Dedifferentiated amniotic fluid mesenchymal stem cell (primary cell): ENCODE measurements around the gene OBP2B.
"Not testable (repeated sequence)": the region's sequence is repeated elsewhere in the genome, so short reads cannot be mapped to it uniquely, and the experiment has no call there.

ENCODE experiments used
- DNase-seq: peaks from one replicate; pipeline ENCODE4 v3.0.0-alpha.2; 2016; ENCODE audit errors: extremely low spot score

The OBP2B gene

DNA sequence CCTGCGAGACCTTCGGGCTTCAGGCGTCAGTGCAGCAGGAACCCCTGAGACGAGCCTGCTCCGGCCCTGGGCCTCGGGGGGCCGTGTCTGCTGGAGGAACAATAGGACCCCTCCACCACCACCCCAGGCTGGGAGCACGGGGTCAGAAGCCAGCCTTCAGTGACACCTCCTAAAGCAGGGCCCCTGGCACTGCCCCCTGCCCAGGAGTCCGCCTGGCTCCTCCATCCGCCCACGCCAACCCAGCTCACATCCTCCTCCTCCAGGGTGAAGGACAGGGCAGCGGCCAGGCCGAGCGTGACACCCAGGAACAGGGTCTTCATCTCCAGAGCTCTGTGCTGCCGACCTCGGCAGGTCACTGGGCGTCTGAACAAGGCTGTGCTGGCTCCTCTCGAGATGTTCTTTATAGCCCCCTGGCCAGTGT, at the start of gene OBP2B:
TSS of gene OBP2B (minus strand) at position 371 of the 421 bp plus-strand sequence. CDS start at position 320, 51 bp downstream.
- DNase-seq: not testable (repeated sequence)

DNA sequence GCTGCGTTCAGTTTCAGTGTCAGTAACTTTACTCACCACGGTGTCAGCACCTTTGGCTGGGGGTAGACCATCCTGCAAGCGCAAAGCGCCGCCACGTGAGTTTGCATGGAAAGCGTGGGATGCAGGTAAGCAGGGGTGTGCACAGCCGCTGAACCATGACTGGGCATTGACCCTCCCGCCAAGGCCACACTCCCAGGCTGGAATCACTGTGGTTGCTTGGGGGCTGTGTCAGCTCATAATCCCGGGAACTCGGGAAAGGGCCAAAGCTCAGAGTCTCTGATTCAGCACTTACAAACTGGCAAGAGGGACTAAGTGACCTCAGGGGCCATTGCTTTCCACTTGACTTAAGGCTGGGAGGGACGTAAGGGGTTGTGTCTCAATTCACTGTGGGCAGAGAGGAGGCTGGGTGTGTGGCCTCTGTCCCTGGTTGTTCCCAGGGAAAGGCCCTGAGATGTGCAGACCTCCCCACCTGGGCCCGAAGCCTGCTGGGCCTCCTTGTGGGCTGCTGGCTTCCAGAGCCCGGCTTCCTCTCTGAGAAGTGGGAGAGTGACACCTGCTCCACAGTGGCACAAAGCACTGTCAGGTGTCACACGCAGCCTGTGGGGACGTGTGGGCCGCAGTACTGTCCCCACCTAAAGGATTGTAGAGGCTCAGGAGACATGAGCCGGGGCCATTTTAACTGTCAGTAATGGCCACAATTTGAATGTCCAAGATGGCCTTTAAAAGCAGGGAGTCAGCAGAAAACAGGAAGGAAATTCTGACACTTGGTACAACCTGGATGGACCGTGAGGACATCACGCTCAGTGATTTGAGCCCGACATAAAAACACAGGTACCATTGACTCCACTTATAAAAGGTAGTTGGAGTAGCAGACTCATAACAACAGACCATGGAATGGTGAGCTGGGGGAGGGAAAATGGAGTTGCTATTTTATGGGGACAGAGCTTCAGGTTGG, 49.3 kb upstream of the OBP2B start:
- DNase-seq: no peak

GRCh38 chr9:133257465-133257956, 48.5 kb upstream of the OBP2B start:
- no peak for DNase-seq

DNA sequence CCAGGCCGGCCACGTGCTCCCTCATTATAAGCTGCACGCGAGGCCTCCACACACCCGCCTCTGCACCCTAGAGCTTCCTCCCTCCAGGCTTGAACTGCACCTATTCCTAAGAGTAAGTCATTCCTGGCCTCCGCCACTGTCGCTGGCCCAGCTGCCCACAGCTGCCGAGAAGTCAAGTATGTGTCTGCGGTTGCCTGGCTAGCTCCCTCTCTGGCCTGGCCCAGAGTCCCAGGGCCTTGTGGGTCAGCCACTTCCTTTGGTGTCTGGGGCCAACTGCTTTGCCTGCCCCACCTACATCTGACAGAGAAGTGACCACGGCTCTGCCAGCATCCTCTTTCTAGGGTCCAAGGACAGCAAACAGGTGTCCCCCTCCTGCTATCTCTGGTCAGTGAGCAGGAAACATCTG, 47.6 kb upstream of the OBP2B start:
- no peak for DNase-seq

DNA sequence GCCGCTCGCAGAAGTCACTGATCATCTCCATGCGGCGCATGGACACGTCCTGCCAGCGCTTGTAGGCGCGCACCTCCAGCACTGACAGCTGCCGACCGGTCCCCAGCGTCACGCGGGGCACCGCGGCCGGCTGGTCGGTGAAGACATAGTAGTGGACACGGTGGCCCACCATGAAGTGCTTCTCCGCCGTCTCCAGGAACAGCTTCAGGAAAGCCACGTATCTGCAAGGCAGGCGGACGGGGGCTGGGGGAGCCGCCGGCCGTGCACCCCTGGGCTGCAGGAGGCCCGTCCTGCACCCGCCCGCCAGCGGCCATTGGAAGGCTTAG, 47.0 kb upstream of the OBP2B start:
- no peak for DNase-seq

DNA sequence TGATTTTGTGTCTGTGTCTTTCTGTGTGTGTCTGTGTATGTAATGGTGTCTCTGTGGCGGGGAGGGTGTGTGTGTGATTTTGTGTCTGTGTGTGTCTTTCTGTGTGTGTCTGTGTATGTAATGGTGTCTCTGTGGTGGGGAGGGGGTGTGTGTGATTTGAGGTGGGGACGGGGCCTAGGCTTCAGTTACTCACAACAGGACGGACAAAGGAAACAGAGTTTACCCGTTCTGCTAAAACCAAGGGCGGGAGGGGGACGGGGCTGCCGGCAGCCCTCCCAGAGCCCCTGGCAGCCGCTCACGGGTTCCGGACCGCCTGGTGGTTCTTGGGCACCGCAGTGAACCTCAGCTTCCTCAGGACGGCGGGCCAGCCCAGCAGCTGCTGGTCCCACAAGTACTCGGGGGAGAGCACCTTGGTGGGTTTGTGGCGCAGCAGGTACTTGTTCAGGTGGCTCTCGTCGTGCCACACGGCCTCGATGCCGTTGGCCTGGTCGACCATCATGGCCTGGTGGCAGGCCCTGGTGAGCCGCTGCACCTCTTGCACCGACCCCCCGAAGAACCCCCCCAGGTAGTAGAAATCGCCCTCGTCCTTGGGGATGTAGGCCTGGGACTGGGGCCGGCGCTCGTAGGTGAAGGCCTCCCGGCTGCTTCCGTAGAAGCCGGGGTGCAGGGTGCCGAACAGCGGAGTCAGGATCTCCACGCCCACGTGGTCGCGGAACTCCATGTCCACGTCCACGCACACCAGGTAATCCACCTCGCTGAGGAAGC, 46.5 kb upstream of the OBP2B start:
- no peak for DNase-seq

DNA sequence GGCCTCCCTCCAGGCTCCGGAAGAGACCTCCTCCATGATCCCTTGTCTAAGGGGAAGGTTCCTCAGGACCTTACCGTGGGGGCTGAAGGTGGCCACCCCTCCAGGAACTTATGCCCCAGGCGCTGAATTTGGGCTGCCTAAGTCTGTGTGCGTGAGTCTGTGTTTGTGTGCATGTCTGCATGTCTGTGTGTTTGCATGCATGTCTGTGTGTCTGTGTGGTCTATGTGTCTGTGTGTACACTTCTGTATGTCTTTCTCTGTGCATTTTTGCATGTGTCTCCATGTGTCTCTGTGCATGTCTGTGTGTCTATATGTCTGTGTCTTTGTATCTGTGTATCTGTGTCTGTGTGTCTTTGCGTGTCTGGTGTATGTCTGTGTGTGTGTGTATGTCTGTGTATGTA, 45.4 kb upstream of the OBP2B start:
- no peak for DNase-seq

GRCh38 chr9:133253268-133253667, 44.2 kb upstream of the OBP2B start:
- no peak for DNase-seq

- DNase-seq: no peak
Observed at GRCh38 chr9:133252301-133253020, 43.4 kb upstream of the OBP2B start.

- DNase-seq: no peak
Observed at GRCh38 chr9:133251773-133252172, 42.7 kb upstream of the OBP2B start.

DNA sequence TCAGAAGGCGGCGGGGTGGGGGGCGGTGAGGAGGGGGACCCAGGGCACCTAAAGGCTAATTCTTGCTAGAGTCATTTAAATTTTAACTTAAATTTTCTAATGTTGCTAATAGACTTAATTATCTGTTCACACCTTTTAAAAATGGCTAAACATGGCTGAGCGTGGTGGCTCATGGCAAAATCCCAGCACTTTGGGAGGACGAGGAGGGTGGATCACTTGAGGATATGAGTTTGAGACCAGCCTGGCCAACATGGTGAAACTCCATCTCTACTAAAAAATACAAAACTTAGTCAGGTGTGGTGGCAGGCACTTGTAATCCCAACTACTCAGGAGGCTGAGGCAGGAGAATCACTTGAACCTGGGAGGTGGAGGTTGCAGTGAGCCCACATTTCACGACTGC, 42.2 kb upstream of the OBP2B start:
- DNase-seq: not testable (repeated sequence)

DNA sequence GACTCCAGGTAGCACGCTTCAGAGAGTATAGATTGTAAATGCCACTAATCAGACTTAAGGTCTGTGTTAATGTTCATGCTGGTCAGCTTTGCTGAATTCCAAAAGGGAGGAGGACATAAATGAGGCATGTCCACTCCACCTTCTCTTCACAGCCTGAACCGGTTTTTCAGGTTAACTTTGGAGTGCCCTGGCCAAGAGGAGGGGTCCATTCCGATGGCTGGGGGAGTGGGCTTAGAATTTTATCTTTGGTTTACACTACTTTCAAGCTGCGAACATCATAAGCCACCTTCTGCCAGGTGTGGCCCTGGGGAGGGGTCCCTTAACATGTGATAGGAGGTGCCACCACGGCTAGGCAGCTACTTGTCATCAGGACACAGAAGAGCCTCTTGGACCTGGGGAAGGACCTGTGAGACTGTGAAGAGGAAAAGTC, 41.7 kb upstream of the OBP2B start:
- DNase-seq: no peak

- DNase-seq: no peak
Observed at GRCh38 chr9:133249337-133249736, 40.3 kb upstream of the OBP2B start.

GRCh38 chr9:133248726-133249295, 39.8 kb upstream of the OBP2B start:
- DNase-seq: no peak

DNA sequence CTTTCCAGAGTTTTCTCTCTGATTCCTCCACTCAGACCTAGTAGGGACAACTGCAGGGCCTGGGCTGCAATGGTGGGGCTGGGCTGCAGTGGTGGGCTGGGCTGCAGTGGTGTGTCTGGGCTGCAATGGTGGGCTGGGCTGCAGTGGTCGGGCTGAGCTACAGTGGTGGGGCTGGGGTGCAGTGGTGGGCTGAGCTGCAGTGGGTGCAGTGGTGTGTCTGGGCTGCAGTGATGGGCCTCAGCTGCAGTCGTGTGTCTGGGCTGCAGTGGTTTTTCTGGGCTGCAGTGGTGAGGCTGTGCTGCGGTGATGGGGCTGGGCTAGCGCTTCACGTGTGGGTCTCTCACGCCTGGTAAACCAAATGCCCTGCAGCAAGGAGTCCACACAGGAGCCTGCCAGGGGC, 38.6 kb upstream of the OBP2B start:
- DNase-seq: no peak

GRCh38 chr9:133246991-133247390, 37.9 kb upstream of the OBP2B start:
- no peak for DNase-seq

DNA sequence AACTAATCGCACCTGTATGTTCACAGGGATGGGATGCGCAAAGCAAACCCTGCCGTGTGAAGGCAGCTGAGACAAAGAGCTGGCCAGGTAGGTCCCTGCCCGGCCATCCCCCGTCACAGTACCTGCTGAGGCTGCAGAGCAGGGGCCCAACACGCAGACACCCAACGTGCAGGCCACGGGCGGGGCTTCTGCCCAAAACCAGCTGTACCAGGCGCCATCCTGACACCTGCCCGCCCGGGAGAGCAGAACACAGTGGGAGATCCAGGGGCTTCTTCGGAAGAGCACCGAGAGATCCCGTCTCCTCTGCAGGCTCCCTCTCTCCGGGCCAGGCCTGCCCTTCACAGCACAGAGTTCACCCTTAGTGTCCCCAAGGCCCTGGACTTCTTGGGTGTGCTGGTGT, 37.5 kb upstream of the OBP2B start:
- DNase-seq: no peak

GRCh38 chr9:133242991-133243390, 33.9 kb upstream of the OBP2B start:
- no peak for DNase-seq

DNA sequence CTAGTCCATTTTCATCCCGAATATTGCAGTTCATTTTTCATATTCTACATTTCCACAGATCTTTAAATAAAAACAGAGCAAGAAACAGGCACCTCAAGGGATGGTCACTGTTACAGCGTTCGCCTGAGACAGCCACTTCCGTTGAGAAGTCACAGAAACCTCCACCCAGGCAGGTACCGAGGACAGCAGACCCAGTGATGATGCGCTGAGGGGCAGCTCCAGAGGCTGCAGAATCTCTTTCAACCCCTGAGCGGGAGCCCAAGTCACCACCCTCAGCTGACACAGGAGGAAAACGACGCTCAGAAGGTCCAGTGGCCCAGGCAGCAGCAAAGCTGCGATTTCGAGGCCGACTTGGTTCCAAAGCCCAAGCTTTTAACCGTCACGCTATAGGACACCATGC, 33.2 kb upstream of the OBP2B start:
- no peak for DNase-seq

DNA sequence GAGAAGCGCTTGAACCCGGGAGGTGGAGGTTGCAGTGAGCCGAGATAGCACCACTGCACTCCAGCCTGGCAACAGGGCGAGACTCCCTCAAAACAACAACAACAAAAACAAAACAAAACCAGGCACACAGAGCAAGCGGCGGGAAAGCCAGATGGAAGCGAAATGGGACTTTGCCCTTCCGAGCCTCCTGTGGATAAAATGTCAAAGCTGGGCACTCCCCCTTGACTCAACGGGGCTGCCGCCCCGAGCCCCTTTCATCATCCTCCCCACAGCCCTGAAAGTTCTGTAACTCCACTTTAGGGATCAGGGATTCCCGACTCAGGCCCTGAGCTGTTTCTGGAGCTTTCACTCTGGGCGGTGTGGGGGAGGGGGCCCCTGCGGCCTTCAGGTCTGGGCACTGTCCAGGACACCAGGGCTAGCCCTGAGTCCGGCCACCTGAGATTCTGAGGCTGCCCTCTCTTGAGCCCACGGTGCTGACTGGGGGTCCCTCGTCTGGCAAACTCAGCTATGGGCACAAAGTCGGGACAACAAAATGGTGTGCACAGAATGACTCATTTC, 30.6 kb upstream of the OBP2B start:
- no peak for DNase-seq

DNA sequence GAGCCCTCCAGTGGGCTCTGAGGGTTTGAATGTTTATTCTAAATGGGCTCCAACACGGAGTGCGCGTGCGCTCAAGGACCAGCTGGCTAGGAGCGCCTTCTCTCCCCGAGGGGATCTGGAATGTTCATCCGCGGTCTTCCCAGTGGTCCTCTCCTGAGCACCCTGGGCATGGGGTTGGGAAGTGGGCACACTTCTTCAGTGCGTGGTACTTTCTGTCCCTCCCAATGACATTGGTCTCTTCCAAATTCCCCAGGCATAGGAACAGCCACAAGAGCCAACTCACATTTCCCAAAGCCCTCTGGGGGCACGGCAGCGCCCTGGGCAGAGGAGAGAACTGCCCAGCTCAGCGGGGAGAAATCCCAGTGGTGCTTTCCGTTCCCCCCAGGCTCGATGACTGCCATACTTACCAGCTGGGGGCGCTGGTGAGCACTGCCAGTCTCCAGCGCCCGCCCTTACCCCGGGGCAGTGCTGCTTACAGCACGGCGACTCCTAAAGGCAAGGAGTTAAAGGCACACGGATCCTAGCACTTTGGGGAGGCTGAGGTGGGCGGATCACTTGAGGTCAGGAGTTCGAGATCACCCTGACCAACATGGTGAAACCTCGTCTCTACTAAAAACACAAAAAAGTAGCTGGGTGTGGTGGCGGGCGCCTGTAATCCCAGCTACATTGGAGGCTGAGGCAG, 29.9 kb upstream of the OBP2B start:
- DNase-seq: no peak
